ENCODE results near the gene CLDN4. TPM values are rescaled to one million over a fixed set of nuclear protein-coding genes. Genes with fewer than 3 reads are reported as not detected.

The CLDN4 gene
- total RNA-seq, 1 donor from 2014 or later = not detected

GRCh38 chr7:73799282-73800141 is 31.3 kb upstream of the CLDN4 start:
- Mint-ChIP-seq H3K27me3 (peaks cover 9% of the 10 kb centered on the region), H3K9me3 (peaks cover 3% of the 10 kb centered on the region), H3K27ac (no peak overlapping the region), H3K36me3 (ENCODE audit: low read depth) (no peaks in the 10 kb centered on the region), H3K4me1 (no peaks in the 10 kb centered on the region), H3K4me3 (no peak overlapping the region)
- CTCF ChIA-PET = no interaction called here
- POLR2A ChIA-PET = no interaction called here
- ATAC-seq (ENCODE audit: low read depth) (no peak), DNase-seq (no peak)
- intact Hi-C loops (cut with micrococcal nuclease) = no loop called here
- TF ChIP-seq CTCF (IDR thresholded peaks at IDR 0.05) = no peak

GRCh38 chr7:73801577-73801976 is 29.2 kb upstream of the CLDN4 start:
- no peak overlapping the region for H3K27ac Mint-ChIP-seq
- no peak overlapping the region for H3K4me3 Mint-ChIP-seq
- TF ChIP-seq CTCF (IDR thresholded peaks at IDR 0.05) = no peak
- H3K9me3 Mint-ChIP-seq = no peaks in the 10 kb centered on the region
- ATAC-seq (ENCODE audit: low read depth) (no peak), DNase-seq (no peak)
- ChIA-PET POLR2A (no interaction called here), CTCF (no interaction called here)
- no peaks in the 10 kb centered on the region for H3K4me1 Mint-ChIP-seq
- H3K36me3 Mint-ChIP-seq (ENCODE audit: low read depth) = no peaks in the 10 kb centered on the region
- H3K27me3 Mint-ChIP-seq = peaks cover 13% of the 10 kb centered on the region
- intact Hi-C loops (cut with micrococcal nuclease) = no loop called here

GRCh38 chr7:73802459-73802858 is 28.3 kb upstream of the CLDN4 start:
- ChIA-PET CTCF (no interaction called here), POLR2A (no interaction called here)
- no peaks in the 10 kb centered on the region for H3K4me1 Mint-ChIP-seq
- no peak overlapping the region for H3K27ac Mint-ChIP-seq
- DNase-seq (no peak), ATAC-seq (ENCODE audit: low read depth) (no peak)
- no peaks in the 10 kb centered on the region for H3K36me3 Mint-ChIP-seq (ENCODE audit: low read depth)
- intact Hi-C loops (cut with micrococcal nuclease) = no loop called here
- TF ChIP-seq CTCF (IDR thresholded peaks at IDR 0.05) = no peak
- no peak overlapping the region for H3K4me3 Mint-ChIP-seq
- H3K9me3 Mint-ChIP-seq = no peaks in the 10 kb centered on the region
- H3K27me3 Mint-ChIP-seq = peaks cover 13% of the 10 kb centered on the region

GRCh38 chr7:73809467-73809951 is 21.3 kb upstream of the CLDN4 start:
- peaks cover 15% of the 10 kb centered on the region for H3K27me3 Mint-ChIP-seq
- H3K4me1 Mint-ChIP-seq = no peaks in the 10 kb centered on the region
- ChIA-PET POLR2A (no interaction called here), CTCF (interaction anchor here (1.2 kb wide), 1 partner anchor 45 kb away, joined by 5 read pairs; no protein-coding TSS in a partner anchor)
- H3K36me3 Mint-ChIP-seq (ENCODE audit: low read depth) = peaks cover 3% of the 10 kb centered on the region
- DNase-seq (no peak), ATAC-seq (ENCODE audit: low read depth) (no peak)
- no peak overlapping the region for H3K4me3 Mint-ChIP-seq
- H3K27ac Mint-ChIP-seq = no peak overlapping the region
- peaks cover 4% of the 10 kb centered on the region for H3K9me3 Mint-ChIP-seq
- intact Hi-C loops (cut with micrococcal nuclease) = no loop called here
- no peak for TF ChIP-seq CTCF (IDR thresholded peaks at IDR 0.05)

GRCh38 chr7:73810998-73811360 is 19.8 kb upstream of the CLDN4 start:
- ATAC-seq (ENCODE audit: low read depth) = no peak
- no peak for TF ChIP-seq CTCF (IDR thresholded peaks at IDR 0.05)
- peaks cover 4% of the 10 kb centered on the region for H3K9me3 Mint-ChIP-seq
- no peak for DNase-seq
- no peak overlapping the region for H3K4me3 Mint-ChIP-seq
- ChIA-PET CTCF (interaction anchor here (1.8 kb wide), 1 partner anchor 44 kb away, joined by 13 read pairs; no protein-coding TSS in a partner anchor), POLR2A (no interaction called here)
- intact Hi-C loops (cut with micrococcal nuclease) = loop anchor here (1.0 to 5.0 kb wide), 2 partner anchors 44 to 216 kb away; partner anchors contain the start of gene ELN
- H3K36me3 Mint-ChIP-seq (ENCODE audit: low read depth) = peaks cover 3% of the 10 kb centered on the region
- no peaks in the 10 kb centered on the region for H3K4me1 Mint-ChIP-seq
- H3K27me3 Mint-ChIP-seq = peaks cover 18% of the 10 kb centered on the region
- no peak overlapping the region for H3K27ac Mint-ChIP-seq

Measured in activated B cell treated with CpG ODN at 0.5 μM for 24 hours (primary cell).